ENCODE results near the gene NFIB.
A peak's percentile ranks its signal among the peaks of the same experiment; 100 is the strongest.

NFIB gene

DNA sequence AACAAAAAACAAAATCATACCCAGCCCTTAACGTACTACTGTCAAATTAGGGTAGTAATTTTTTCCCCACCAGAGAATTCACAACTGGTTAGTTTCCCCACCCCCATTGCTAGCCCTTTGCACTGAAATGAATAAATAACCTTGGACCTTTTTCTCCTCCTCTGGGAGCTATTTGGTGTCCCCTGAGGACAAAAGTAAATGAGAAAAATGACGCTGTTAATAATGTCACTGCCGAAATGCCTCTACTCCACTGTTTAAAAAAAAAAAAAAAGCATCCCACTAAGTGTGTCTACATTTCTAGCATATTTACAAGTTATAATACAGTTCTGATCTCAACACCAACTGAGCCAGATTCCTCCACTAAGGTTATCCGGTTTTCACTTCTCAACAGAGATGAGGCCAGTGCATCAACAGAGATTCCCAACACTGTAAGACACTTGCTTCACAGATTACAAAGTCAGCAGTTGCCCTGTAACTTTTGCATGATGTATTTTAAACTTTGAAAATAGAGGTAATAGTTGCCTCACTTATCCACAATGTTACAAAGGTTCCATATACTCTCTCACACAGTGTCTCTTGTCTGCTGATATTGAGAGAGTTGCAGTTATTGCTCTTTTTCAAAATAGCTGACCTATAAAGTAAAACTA is 5.1 kb upstream of the NFIB start:
- DNase-seq, result no peak

DNA sequence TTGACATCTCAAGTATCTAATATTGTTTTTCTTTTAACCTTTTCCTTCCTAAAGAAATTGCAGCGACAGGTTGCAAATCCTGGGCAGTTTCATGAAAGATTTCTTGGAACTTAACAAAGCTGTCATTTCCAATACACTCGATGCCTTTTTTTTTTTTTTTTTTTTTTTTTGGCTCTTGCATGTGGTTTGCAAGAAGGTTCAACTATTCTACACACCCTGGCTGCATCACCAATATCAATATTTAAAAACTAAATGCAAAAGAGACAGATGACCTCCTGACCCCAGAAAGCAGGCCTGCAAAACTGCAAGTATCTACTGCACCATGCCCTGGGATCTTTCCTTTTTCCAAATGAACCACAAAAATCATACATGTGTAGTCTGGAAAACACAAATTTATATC is 4.4 kb upstream of the NFIB start:
- DNase-seq, result no peak

DNA sequence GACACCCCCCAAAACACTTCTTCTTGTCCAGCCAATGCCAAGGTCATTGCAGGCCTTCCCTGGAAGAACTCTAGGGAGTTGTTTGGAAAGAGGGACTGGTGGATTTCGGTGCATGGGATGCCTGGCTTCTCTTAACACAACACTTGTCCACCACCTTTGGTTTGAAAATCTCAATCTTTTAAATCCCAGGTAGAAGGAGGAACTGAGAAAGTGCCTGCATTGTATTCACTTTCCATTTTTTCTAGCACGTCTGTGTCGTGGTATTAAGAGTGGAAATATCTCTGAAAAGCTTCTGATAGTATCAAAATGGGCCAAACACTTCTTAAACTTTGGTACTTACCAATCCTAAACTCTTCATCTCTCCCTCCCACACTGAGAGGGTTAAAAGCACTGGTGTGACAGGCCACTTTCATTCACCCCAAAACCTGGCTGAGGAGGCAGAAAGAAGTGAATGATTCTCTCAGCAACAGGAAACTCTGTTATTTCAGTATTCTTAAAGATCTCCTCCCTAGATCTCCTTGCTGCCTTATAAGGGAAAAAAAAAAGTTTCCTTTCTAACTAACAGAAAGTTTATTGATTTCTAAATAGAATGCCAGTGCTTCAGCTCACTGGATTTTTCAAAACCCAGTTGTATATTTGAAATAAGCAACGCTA is 3.9 kb upstream of the NFIB start:
- no peak for DNase-seq

DNA sequence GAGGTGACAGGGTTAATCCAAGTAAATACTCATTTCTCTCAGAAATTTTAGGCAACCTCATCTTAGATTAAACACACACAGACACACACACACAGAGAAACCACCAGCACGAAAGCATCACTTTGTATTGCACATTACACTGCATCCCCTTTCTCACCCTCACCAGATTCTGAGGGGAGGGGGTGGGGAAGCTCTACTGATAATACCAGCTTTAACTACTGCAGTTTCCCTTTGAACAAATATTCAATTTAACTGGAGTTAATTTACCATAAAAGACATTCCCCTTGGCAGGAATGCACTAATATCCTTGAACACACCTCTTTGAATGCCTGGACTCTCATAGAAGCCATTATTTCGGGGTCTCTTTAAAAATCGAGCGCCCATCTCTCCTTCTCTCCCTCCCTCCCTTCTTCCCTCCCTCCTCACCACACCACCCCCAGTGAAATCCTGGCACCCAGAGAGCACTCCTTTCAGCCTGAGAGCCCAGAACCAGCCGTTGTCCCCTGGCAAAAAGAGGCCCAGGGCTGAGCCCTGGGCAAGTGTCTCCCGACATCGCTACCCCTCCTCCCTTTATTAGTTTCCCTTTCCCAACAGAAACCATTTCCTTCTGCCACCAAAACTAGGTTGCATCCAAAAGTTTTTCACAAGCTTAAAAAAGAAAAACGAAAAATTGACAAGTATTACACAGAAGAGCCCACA is 2.8 kb upstream of the NFIB start:
- no peak for DNase-seq

DNA sequence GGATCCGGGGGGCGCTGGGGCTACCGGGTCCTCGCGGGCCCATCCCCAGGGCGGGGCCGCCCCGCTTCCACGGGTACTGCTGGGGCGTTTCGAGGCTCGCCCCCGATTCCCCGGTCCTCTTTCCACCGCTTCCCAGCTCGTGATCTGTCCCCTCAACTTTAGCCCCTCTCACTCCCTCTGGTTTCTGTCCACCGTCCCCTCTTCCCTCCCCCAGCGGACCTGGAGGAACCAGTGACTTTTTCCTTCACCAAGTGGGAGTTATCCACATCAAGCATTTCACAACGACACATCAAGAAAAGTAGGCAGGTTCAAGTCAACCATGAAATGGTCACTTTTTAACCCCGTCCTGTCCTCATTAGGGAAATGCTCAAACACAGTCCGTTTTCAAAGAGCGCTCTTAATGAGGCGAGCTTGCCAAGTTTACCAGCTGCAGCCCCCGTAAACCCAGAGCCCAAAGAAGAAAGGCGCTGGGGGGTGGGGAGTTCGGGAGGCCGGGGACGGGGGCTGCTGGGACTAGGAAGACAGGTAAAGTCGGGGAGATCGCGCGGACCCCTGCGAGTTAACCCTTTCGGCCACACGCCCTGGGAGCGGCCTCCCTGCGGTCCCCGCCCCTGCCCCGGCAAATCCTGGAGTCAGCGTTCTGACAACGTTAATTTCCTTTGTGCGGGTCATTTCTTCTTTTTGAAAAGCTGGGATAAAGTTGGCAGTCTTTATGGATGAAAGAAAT is 2.1 kb upstream of the NFIB start:
- DNase-seq, result peak; percentile 33

DNA sequence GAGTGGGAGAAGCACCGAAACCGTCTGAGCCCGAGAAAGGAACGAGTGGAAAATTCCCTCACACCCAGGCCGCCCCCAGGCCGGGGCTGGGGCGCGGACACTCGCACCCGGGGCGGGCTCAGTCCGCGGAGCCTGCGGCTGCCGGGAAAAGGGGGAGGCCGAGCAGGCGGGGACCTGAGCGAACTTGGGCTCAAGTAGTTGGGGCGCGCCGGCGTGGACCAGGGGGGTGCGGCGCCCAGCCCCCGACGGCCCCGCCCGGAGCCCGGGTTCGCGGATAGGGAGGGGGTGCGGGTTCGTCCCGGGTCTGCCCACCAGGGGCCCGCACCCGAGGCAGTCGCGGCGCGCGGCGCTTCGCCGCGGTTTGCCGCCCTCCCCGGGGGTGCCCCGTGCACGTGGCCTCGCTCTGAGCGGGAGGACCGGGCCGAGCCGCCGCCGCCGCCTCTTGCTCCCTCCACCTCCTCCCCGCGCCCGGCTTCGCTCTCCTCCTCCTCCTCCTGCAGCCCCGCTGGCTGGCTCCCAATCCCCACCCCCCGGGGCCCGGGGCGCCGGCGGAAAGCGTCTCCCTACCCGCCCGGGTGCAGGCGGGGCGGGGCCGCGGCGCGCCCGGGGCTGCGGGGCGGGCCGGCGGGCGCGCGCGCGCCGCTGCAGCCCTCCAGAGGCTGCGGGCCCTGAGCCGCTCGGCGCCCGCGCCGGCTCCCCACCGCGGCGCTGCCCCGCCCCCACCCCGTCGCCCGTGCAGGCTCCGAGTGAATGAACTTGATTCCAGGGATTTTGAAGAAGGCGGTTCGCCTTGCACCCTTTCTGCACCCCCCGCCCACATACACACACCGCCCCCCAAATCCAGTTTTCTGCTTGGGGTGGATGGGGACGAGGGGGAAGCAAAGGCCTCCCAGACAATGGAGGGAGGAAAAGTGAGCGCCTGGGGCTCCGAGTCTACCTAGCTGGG is 1.3 kb upstream of the NFIB start:
- DNase-seq, result peak; percentile 40

DNA sequence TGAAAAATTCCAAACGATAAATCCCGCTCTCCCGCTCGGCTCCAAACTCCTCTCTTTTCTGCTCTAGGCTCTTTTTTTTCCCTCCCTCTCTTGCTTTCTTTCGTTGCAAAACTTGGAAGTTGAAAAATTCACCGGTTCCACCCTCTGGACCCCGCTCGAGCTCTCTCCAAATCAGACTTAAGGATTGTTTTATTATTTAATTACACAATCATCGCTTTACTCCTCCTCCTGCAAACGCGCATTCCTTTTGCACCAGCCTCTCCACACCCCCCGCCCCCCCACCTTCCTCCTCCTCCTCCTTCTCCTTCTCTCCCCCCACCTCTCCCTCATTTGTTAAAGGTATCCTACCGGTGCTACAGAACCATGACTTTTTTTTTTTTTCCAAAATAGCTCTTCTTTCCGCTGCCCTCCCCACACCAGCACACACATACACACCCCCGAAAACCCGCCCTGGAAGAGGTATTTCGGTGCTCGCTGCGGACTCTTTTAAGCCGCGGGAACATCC is 535 bp upstream of the NFIB start:
- DNase-seq, result peak; percentile 66

DNA sequence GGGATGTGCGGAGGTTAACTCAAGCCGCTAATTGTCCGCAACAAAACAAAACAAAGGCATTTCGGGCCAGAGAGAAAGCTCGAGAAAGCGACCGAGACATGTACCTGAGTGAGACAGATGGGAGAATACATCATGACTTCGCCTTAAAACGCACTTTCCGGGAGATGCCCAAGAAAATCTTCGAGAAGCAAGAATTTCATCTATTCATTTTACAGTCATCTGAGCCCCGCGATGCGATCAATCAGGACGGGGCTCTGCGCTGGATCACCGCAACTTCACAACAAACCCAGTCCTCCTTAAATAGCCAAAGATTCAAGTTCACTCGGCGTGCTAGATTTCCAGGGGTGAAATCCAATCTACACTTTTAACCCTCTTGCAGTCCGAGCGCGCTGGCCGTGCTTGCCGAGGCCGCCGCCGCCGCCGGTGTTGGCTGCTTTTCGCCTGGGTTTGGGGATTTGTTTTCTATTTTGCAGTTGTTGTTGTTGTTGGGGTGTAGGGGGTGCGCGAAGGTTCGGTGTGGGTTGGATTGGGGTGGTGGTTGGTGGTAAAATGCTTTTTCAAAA is 482 bp downstream of the NFIB start:
- DNase-seq, result peak; percentile 43

DNA sequence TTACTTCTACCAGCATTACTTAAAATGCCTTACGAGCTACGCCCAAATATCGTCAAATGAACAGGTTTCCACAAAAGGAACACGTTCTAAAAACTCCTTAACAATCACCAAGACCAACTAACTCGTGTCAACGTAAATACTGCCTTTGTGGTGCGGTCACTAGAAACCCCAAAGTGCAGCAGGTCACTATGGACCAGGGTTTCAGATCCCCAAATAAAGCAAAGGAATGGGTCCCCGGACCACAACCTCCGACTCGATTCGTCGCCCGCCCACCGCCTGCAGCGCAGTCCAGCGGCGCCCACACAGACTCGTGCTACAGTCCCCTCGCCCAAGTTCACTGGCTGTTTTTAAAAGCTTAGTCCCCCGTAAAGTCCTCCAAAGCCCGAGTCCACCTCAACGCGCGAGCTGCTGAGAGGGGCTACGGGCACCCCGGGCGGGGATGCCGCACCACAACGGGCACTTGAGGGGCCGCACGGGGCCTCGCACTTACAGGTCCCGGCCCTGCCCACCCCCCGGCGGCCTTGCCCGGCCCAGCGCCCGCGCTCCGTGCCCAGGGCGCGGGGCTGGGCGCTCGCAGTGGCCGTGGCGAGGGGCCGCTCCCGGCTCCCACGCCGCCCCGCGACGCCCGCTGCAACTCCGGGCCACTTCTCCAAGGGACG is 1.1 kb downstream of the NFIB start:
- DNase-seq, result no peak

DNA sequence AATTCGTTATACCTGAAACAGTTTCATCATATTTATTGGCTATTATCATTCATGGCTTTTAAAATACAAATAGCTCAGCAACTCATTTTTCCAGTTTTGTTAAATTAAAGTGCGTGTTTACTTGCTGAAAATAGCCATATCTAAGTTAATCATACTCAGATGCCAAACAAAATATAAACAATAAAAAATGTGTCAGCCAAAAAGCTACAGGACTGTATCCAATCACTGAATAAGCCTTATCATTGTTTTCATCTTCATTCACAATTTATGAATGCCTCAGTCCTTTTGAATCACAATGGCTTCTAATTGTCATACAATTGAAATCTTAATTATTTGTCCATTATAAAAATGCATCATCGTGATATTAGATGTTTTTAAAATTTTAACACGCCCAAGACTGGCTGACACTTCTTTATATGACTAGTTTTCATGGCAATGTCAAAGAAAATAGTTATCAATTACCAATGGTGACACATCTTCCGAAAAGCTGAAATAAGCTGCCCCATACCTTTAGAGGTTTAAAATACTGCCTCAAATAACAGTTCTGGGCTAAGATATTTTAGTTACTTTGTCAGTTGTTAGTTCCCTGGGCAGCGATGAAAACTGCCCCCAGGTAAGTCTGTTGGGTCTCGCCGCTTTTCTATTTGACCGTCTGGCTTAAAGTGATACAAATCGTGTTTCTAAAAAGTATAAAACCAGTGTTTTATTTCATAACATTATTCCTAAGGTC is 1.8 kb downstream of the NFIB start:
- no peak for DNase-seq

DNA sequence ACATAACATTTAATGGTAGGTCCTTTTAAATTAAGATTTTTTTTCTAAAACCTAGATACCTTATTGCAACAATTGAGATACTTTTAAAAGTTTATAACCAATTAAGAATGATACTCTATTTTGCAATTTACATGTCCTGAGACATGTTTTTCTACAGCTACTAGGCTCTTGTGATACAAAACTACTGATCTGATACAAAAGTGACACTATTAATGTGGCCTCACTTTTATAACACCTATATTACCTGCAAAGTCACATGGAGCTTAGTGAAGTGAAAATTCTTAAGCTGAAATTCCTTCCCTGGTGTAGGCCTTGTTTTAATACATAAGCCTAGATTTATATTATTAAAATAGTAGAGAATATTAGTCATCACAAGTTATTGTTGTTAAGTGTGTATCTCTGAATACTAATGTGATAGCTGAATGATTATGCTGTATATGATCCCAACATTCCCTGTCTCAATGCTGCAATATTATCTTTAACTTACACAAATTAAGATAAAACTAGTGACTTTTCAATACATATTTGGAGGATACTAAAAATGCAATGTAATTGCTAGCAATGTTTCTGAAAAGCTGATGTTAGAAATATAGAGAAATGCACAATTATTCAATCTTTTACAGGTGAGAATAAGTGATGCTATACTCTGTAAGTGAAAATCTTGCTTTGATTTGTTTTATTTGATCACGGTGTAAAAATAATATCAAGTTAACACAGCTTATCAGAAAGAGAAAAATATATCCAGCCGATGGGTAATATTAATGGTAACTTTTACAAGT is 2.6 kb downstream of the NFIB start:
- no peak for DNase-seq

DNA sequence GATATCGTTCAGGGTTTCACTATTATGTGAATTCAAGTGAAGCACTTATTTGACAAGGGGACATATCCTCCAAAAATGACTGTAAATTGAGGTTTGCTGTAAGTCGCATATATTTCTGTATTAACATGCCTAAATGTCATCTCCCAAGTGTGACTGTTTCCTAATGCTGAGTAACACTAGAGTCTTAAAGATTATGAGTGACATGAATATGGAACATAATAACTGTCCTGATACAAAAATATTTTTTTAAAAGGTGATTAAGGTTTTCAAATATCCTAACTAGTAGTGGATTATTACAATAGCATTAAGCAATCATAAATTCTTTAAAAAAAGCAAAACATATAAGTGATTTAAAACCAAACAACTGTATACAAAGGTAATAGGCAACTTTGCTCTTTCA is 3.6 kb downstream of the NFIB start:
- DNase-seq, result no peak

DNA sequence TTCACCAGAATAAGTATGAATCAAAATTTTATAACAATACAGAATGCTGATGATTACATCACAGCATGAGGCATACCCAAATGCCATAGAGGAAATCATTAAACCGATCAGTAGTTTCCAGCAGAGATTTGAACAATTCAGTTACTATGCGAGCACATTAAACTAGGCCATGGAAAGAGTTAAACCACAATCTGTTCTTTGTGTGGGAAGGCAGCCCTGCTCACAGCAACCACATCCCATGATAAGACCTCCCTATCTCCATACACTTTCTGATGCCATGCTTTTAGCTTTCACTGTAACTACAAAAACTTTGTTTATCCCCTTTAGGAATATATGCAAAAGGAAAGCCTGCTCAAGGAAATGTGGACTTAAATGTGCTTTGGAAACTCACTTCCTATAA is 4.5 kb downstream of the NFIB start:
- DNase-seq, result no peak

DNA sequence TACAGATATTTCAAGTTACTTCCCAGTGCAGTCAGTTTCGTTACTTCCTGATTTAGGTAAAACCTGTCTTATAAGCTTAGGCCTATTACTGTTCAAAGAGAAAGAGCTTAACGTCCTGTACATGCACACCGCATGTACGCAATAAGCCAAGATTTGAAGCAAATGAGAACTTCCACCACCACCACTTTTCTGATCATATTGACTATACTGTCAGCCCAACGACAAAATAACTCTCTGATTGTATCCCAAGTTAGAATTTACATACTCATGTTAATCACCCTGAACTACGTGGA is 5.1 kb downstream of the NFIB start:
- no peak for DNase-seq

DNA sequence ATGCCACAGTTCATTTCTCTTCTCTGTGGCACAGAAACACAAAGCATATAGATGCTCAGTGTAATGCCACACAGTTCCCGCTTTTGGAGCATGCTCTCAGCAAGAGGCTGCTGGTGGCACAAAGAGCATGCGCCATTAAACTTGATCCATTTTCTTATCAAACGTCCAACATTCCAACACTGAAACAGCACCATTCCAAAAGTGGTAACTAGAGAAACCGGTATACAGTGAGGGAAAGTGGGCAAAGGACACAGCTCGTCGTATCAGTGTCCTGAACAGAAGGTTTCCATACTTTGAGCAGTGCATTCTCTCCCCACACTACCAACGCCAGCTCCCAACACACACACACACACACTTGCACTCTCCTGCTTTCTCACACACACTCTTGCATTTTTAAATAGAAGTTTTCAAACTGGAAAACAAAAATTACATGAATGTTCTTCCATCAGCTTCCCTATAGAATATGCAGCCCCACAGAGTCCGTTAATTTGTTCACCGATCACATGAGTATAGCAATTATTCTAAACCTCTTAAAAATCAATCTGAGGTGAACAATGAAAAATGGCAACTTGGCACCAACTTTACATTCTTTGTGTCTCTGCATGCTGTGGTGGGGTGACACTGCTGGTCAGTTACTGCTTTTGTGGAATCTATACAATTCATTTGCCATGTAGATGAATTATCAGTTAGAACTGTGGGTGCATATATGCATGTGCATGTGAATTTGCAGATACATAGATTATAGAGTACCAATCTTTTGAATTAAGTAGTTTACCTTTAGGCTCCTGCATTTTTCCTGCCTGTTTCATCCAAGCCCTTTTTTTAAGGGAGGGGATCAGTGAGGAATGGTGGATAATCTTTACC is 5.7 kb downstream of the NFIB start:
- no peak for DNase-seq

DNA sequence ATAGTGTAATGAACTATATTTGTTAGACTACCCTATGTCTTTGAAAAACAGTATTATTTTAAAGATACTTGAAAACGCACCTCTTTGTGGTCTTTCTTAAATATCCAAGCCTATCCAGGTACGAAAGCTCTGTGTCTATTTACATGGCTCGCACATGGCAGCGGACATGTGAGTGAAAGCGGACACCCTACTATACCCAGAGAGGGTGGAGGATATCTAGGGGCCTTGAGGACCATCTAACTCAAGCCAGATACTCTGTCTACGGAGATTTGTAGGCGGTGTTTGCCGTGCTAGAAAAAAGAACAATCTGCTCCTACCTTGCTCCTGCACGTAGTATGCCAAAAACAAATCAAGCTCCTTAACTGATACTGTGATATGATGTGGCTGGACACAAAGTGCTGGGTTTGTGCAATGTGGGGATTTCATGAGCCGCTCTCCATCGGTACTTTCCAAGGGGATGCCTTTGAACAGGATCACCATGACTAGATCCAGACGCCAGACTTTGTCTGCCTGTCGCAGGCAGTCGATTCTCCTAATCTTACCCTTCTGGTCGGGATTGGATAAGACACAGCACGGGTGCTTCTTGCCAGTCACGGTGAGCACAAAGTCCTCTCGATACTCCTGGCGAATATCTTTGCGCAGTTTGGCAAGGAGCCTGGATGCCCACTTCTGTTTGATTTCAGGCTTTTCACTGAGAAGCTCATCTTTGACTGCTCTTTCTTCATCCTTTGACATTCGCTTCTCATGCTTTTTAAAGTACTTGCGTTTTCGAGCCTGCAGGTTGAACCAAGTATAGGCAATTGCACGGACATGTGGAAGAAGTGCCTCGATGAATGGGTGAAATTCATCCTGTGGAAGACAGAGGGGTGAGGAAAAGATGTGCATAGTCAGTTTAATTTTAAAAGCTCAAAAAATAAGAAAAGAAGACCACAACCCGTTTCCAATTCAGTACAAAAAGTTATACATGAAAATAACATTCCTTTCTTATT is 7.0 kb downstream of the NFIB start:
- no peak for DNase-seq

DNA sequence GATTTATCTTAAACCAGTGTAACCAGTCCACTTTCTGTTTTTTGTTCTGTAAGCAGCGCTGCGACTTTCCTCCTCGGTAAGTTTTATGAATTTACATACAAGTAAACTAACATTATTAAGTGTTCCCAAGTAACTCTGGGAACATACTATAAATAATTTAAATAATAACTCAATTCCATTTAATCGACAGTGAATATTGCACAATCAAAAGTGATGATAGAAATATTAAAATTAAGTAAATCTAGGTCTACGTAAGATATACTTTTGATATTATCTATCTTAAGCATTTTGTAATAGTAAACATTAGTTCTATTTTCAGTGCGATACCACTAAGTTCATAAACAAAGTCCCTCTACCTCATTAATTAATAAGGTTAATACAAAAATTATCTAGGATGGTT is 7.8 kb downstream of the NFIB start:
- DNase-seq, result no peak

DNA sequence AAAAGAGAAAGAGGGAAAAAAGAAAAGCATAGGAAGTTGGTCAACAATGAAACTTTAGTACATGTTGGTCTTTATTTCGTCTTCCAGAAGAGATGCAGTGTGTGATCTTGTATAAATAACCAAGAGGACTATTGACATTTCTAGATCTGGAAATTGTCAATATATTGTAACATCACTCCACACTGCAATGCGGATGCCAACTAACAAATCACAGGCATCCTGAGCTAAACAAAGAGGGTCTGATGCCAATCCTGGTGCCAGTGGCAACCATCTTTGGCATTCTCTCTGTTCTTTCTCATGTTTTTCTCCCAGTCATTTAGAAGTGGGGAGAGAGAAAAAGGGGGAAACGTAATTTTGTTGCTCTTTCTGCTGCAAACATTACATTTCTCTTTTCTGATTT is 9.7 kb downstream of the NFIB start:
- DNase-seq, result no peak

Data from NCI-H2227 treated with DMSO at 0.1 percent for 48 hours (cell line).